Measurements from ENCODE around the gene ANKRD53. TPM values are rescaled to one million over a fixed set of nuclear protein-coding genes. Genes with fewer than 3 reads are reported as not detected.

ANKRD53 gene
- polyA plus RNA-seq, 1 donor from 2014 or later, result not detected

- peaks cover 23% of the 10 kb centered on the region for H3K27me3 ChIP-seq (ENCODE audit: insufficient read depth, low read depth, low read length)
- no peak overlapping the region for H3K4me2 ChIP-seq (ENCODE audit: low read length)
Observed at GRCh38 chr2:70947556-70948184, 30.8 kb upstream of the ANKRD53 start.

GRCh38 chr2:70948337-70949003 lies 30.0 kb upstream of the ANKRD53 start:
- H4K20me1 ChIP-seq (ENCODE audit: insufficient read depth), result no peaks in the 10 kb centered on the region
- H3K27me3 ChIP-seq (ENCODE audit: insufficient read depth, low read depth, low read length), result peaks cover 23% of the 10 kb centered on the region
- no peaks in the 10 kb centered on the region for H3F3A ChIP-seq (ENCODE audit: insufficient read depth, low read length, poor library complexity, severe bottlenecking)
- H2AFZ ChIP-seq (ENCODE audit: low read depth, low read length), result no peak overlapping the region
- peak overlapping the region; percentile 46 for H3K4me3 ChIP-seq (ENCODE audit: low read length)
- no peak overlapping the region for H3K27ac ChIP-seq (ENCODE audit: low read length)
- no peak overlapping the region for H3K9ac ChIP-seq (ENCODE audit: low read length)
- H3K36me3 ChIP-seq (ENCODE audit: insufficient read depth, low read length), result no peaks in the 10 kb centered on the region
- no peaks in the 10 kb centered on the region for H3K79me2 ChIP-seq (replicated peaks; ENCODE audit: insufficient read depth, low read length)
- H3K4me2 ChIP-seq (ENCODE audit: low read length), result no peak overlapping the region
- no peaks in the 10 kb centered on the region for H3K9me2 ChIP-seq (ENCODE audit: insufficient read depth, low read length)
- H3K9me3 ChIP-seq (ENCODE audit: low read length), result no peaks in the 10 kb centered on the region
- TF ChIP-seq SMC3 (conservative IDR thresholded peaks at IDR 0.05; ENCODE audit: poor library complexity), result peak; percentile 82
- TF ChIP-seq TAF1 (IDR thresholded peaks at IDR 0.05; ENCODE audit: low read depth), result no peak
- peak; percentile 66 for TF ChIP-seq RAD21 (conservative IDR thresholded peaks at IDR 0.05)
- no peak for TF ChIP-seq EP300 (conservative IDR thresholded peaks at IDR 0.05; ENCODE audit: poor library complexity, severe bottlenecking)
- peak; percentile 85 for TF ChIP-seq CTCF (IDR thresholded peaks at IDR 0.05; ENCODE audit: poor library complexity, severe bottlenecking)

More at GRCh38 chr2:70947556-70948184, 30.8 kb upstream of the ANKRD53 start:
- Histone ChIP-seq H3K9me3 (ENCODE audit: low read length) (no peaks in the 10 kb centered on the region), H3K79me2 (replicated peaks; ENCODE audit: insufficient read depth, low read length) (no peaks in the 10 kb centered on the region), H3K4me3 (ENCODE audit: low read length) (no peak overlapping the region), H3F3A (ENCODE audit: insufficient read depth, low read length, poor library complexity, severe bottlenecking) (no peaks in the 10 kb centered on the region), H3K36me3 (ENCODE audit: insufficient read depth, low read length) (no peaks in the 10 kb centered on the region), H3K9me2 (ENCODE audit: insufficient read depth, low read length) (no peaks in the 10 kb centered on the region), H2AFZ (ENCODE audit: low read depth, low read length) (no peak overlapping the region), H3K27ac (ENCODE audit: low read length) (no peak overlapping the region), H3K9ac (ENCODE audit: low read length) (no peak overlapping the region), H4K20me1 (ENCODE audit: insufficient read depth) (no peaks in the 10 kb centered on the region)
- TF ChIP-seq SMC3 (conservative IDR thresholded peaks at IDR 0.05; ENCODE audit: poor library complexity), result no peak
- TF ChIP-seq RAD21 (conservative IDR thresholded peaks at IDR 0.05), result no peak
- no peak for TF ChIP-seq POLR2AphosphoS5 (IDR thresholded peaks at IDR 0.05)
- no peak for TF ChIP-seq CTCF (IDR thresholded peaks at IDR 0.05; ENCODE audit: poor library complexity, severe bottlenecking)
- no peak for TF ChIP-seq EZH2 (IDR thresholded peaks at IDR 0.05; ENCODE audit: borderline replicate concordance, insufficient read depth, low read length, poor library complexity, severe bottlenecking)
- no peak for TF ChIP-seq EP300 (conservative IDR thresholded peaks at IDR 0.05; ENCODE audit: poor library complexity, severe bottlenecking)
- no peak for TF ChIP-seq REST (IDR thresholded peaks at IDR 0.05; ENCODE audit: borderline replicate concordance)

Measured in neural cell (in vitro differentiated cells).